OCI-LY7 (cell line): ENCODE results near the gene DLG3. TPM values are rescaled to one million over a fixed set of nuclear protein-coding genes. Genes with fewer than 3 reads are reported as not detected.
"Not testable (repeated sequence)": the region's sequence is repeated elsewhere in the genome, so short reads cannot be mapped to it uniquely, and the experiment has no call there.

Source experiments
- Bru-seq: library from RNA; stranded (reverse); fragments of 400-500 nt; gene quantifications from one replicate; lab custom pipeline; 2021; lab: Mats Ljungman, UMichigan
- BruChase-seq, 2 experiments: library from RNA; stranded (reverse); fragments of 400-500 nt; gene quantifications; one replicate each; lab custom pipeline; 2021; lab: Mats Ljungman, UMichigan
- BruUV-seq: library from RNA; stranded (reverse); fragments of 400-500 nt; replicated peaks from 2 replicates; lab custom pipeline; 2021; lab: Mats Ljungman, UMichigan
- CTCF ChIA-PET: fragments of 300-600 bp; sonication (Branson Sonifier 250); formaldehyde crosslinking; loops from one replicate; lab custom pipeline; 2022; ENCODE audit warnings: antibody characterized with exemption; ENCODE audit not compliant: unreplicated experiment; lab: Charles Lee
- POLR2A ChIA-PET: fragments of 300-600 bp; sonication (Branson Sonifier 250); formaldehyde crosslinking; loops from one replicate; lab custom pipeline; 2022; ENCODE audit warnings: antibody characterized with exemption; lab: Charles Lee
- DNase-seq: peaks from one replicate; pipeline ENCODE4 v3.0.0-alpha.2; 2015; ENCODE audit warnings: low spot score
- H2AFZ ChIP-seq: fragments of 200-600 bp; sonication (generic), shearing (Covaris generic); 2 replicates; pipeline ENCODE4 v1.6.1; 2014; ENCODE audit warnings: mild to moderate bottlenecking, antibody characterized with exemption, low read length, moderate library complexity
- H3K27ac ChIP-seq: fragments of 200-600 bp; sonication (generic); 2 replicates; pipeline ENCODE4 v1.5.1; 2014; ENCODE audit warnings: mixed run types, low read depth, mild to moderate bottlenecking, moderate library complexity, low read length, inconsistent platforms; ENCODE audit not compliant: poor library complexity, severe bottlenecking
- H3K36me3 ChIP-seq: fragments of 200-600 bp; sonication (generic); 2 replicates; pipeline ENCODE4 v1.6.1; 2014; ENCODE audit warnings: mild to moderate bottlenecking, antibody characterized with exemption, low read length, moderate library complexity, mixed read lengths; ENCODE audit not compliant: insufficient read depth
- H3K4me1 ChIP-seq: fragments of 200-600 bp; sonication (generic); 2 replicates; pipeline ENCODE4 v1.5.1; 2014; ENCODE audit warnings: mild to moderate bottlenecking, low read length; ENCODE audit not compliant: insufficient read depth, poor library complexity, severe bottlenecking
- H3K4me2 ChIP-seq: fragments of 200-600 bp; sonication (generic); 2 replicates; pipeline ENCODE4 v1.6.1; 2014; ENCODE audit warnings: mild to moderate bottlenecking, low read length
- H3K4me3 ChIP-seq: fragments of 200-600 bp; sonication (generic); 2 replicates; pipeline ENCODE4 v1.5.1; 2014; ENCODE audit warnings: mild to moderate bottlenecking, low read depth, low read length; ENCODE audit not compliant: poor library complexity, severe bottlenecking
- H3K79me2 ChIP-seq: fragments of 200-600 bp; sonication (generic); 2 replicates; pipeline ENCODE4 v1.6.1; 2016; ENCODE audit warnings: low read depth, mild to moderate bottlenecking, low read length, moderate library complexity, mixed read lengths; ENCODE audit not compliant: insufficient read depth
- H3K9me2 ChIP-seq: fragments of 200-600 bp; sonication (generic); 2 replicates; pipeline ENCODE4 v1.6.1; 2016; ENCODE audit warnings: mild to moderate bottlenecking, low read length, mixed read lengths; ENCODE audit not compliant: insufficient read depth
- H3K9me3 ChIP-seq: fragments of 200-600 bp; sonication (generic); 2 replicates; pipeline ENCODE4 v1.6.1; 2014; ENCODE audit warnings: mild to moderate bottlenecking, mixed run types, low read length, mixed read lengths
- H4K20me1 ChIP-seq: fragments of 200-600 bp; sonication (generic); 2 replicates; pipeline ENCODE4 v1.6.1; 2014; ENCODE audit warnings: mild to moderate bottlenecking, antibody characterized with exemption, low read length, moderate library complexity, mixed read lengths; ENCODE audit not compliant: insufficient read depth
- CTCF ChIP-seq: fragments of 200-600 bp; sonication (generic); conservative IDR thresholded peaks from 2 replicates; pipeline ENCODE4 v1.5.1; 2014; ENCODE audit warnings: mild to moderate bottlenecking, antibody characterized with exemption, low read length, moderate library complexity, mixed read lengths
- EZH2phosphoT487 ChIP-seq: fragments of 200-600 bp; sonication (generic); IDR thresholded peaks from 2 replicates; pipeline ENCODE4 v1.6.1; 2018; ENCODE audit warnings: low read depth, borderline replicate concordance, mild to moderate bottlenecking, mixed run types, antibody characterized with exemption, low read length, moderate library complexity, mixed read lengths
- intact Hi-C: fragments of 100-400 bp; cut with micrococcal nuclease; formaldehyde crosslinking; loops from one replicate; pipeline ENCODE4 v1.10.0; 2022; ENCODE audit not compliant: unreplicated experiment
- long read RNA-seq: library from polyadenylated mRNA; stranded (forward); transcript quantifications from one replicate; pipeline ENCODE4 v2.0.0, GENCODE V29; 2022
- total RNA-seq, 2 experiments: library from RNA; depleted of rRNA in 1 of 2; stranded (reverse); fragments of >200 nt in 1 of 2; shearing (Covaris generic) in 1 of 2; gene quantifications; 2 replicates each; pipeline ENCODE4 v1.2.3, GENCODE V29; 2014 to 2022

Gene DLG3
- total RNA-seq (2014; rRNA removed; shearing (Covaris generic)): 0.06 TPM in 1 of 2 replicates, not detected in the other
- 0.09 TPM in 1 of 2 replicates, not detected in the other for total RNA-seq (2022)
- percentile 15 among the genes with signal in this experiment for Bru-seq, nascent RNA
- percentile 12 among the genes with signal in this experiment for BruChase-seq, experiment 1, labeled RNA remaining after a 6-hour chase
- BruChase-seq, experiment 2, labeled RNA remaining after a 2-hour chase: percentile 14 among the genes with signal in this experiment
- long read RNA-seq: 0 reads

DNA sequence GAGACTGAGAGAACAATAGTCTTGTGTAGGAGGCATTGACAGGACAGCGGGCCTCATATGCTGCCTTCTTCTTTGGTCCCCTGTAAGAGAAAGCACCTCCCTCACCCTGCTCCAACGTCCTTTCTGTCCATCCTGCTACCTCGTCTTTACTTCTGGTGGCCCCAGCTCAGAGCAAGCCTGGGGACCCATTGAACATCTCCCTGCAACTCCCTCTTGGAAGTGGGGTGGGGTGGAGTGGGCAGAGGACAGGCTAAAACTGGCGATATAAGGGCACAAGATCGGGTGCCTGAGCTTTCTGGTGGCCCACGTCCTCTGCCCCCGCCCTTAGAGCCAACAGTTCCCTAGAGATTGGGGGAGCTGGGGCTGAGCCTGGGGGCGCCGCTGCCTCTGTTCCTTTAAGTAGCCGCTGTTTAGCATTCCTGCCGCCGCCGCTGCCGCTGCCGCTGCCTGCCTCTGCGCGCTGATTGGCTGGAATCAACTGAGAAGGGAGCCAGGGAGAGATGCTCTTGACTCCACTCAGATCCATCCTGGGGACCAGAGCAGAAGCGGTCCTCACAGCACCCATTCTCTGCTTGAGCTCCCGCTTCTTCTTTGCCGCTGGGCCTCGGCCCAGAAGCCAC, at the start of gene DLG3:
Gene DLG3, plus strand, starts transcription at position 510 of the 620 bp plus-strand sequence. CDS start 367 bp downstream, outside the sequence.
- Histone ChIP-seq H3K36me3 (no peaks in the 10 kb centered on the region), H3K4me3 (no peak within 1 kb of the TSS), H4K20me1 (no peaks in the 10 kb centered on the region), H3K4me1 (no peaks in the 10 kb centered on the region), H3K79me2 (no peaks in the 10 kb centered on the region), H2AFZ (no peak within 1 kb of the TSS), H3K9me3 (no peaks in the 10 kb centered on the region), H3K9me2 (no peaks in the 10 kb centered on the region), H3K27ac (no peak within 1 kb of the TSS), H3K4me2 (no peak within 1 kb of the TSS)
- BruUV-seq: no TSS peak
- intact Hi-C loops: no loop called here
- POLR2A ChIA-PET: no interaction called here
- CTCF ChIA-PET: no interaction called here
- TF ChIP-seq CTCF (no peak), EZH2phosphoT487 (no peak)
- DNase-seq: no peak

DNA sequence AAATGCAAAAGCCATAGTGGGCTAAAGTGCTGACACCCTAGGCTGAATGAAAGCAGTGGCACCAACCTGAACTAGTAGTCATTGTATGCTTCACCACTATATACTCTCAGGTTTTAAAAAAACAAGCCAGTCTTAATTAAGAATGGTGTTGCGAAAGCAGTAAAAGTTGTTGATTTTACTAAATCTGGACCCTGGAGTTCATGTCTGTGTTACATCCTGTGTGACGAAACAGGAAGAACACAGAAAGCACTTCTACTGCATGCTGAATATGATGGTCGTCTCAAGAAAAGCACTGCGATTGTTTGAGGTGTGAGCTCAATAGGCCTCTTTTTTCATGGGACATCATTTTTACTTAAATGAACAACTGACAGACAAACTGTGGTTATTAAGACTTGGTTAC, 45.7 kb upstream of the DLG3 start:
- no peaks in the 10 kb centered on the region for H3K9me2 ChIP-seq
- H3K79me2 ChIP-seq: no peaks in the 10 kb centered on the region
- H4K20me1 ChIP-seq: no peaks in the 10 kb centered on the region
- H3K27ac ChIP-seq: peak overlapping the region; percentile 52
- peak; percentile 26 for DNase-seq
- H2AFZ ChIP-seq: no peak overlapping the region
- intact Hi-C loops: no loop called here
- POLR2A ChIA-PET: no interaction called here
- H3K9me3 ChIP-seq: no peaks in the 10 kb centered on the region
- CTCF ChIA-PET: interaction anchor here (0.6 kb wide), 1 partner anchor 34 kb away, joined by 3 read pairs; no protein-coding TSS in a partner anchor
- TF ChIP-seq CTCF (no peak), EZH2phosphoT487 (no peak)
- peak overlapping the region; percentile 41; the same call in 1 of the 2 replicates for H3K4me2 ChIP-seq
- BruUV-seq: no TSS peak
- H3K4me3 ChIP-seq: no peak overlapping the region
- H3K4me1 ChIP-seq: peaks cover 11% of the 10 kb centered on the region
- peaks cover 62% of the 10 kb centered on the region for H3K36me3 ChIP-seq

GRCh38 chrX:70400181-70400580, 44.5 kb upstream of the DLG3 start:
- H3K27ac ChIP-seq, BruUV-seq, intact Hi-C loops, H3K4me2 ChIP-seq, H3K79me2 ChIP-seq, H3K9me3 ChIP-seq, CTCF ChIA-PET, H3K9me2 ChIP-seq, H4K20me1 ChIP-seq, POLR2A ChIA-PET, H2AFZ ChIP-seq, H3K4me3 ChIP-seq, DNase-seq: not testable (repeated sequence)
- Histone ChIP-seq H3K4me1 (peaks cover 11% of the 10 kb centered on the region), H3K36me3 (peaks cover 65% of the 10 kb centered on the region)
